WI38 (cell line): Measurements from ENCODE around the gene C6orf89.
A peak's percentile ranks its signal among the peaks of the same experiment; 100 is the strongest.
"Not testable (repeated sequence)": the region's sequence is repeated elsewhere in the genome, so short reads cannot be mapped to it uniquely, and the experiment has no call there.

Experiments
- H3K4me3 ChIP-seq: 2 replicates; pipeline ENCODE4 v1.5.1; 2011; ENCODE audit warnings: low read depth, mild to moderate bottlenecking, control low read depth, low read length
- CTCF ChIP-seq: IDR thresholded peaks from 2 replicates; pipeline ENCODE4 v1.5.1; 2012; ENCODE audit warnings: low read depth, mild to moderate bottlenecking, control low read depth, low read length

C6orf89 gene

GRCh38 chr6:36890112-36890663 lies 4.4 kb downstream of the C6orf89 start:
- H3K4me3 ChIP-seq, result no peak overlapping the region
- no peak for TF ChIP-seq CTCF

GRCh38 chr6:36891153-36891552 lies 5.4 kb downstream of the C6orf89 start:
- not testable (repeated sequence) for H3K4me3 ChIP-seq

- H3K4me3 ChIP-seq, result no peak overlapping the region
- TF ChIP-seq CTCF, result no peak
Observed at GRCh38 chr6:36893976-36894932, 8.5 kb downstream of the C6orf89 start.

- H3K4me3 ChIP-seq, result no peak overlapping the region
- no peak for TF ChIP-seq CTCF
Observed at GRCh38 chr6:36897609-36898008, 11.9 kb downstream of the C6orf89 start.

GRCh38 chr6:36904114-36904513 lies 18.4 kb downstream of the C6orf89 start:
- TF ChIP-seq CTCF, result no peak
- 0 out of 2 replicates have a peak overlapping the region, but pooled peaks have one; percentile 15 for H3K4me3 ChIP-seq

GRCh38 chr6:36904851-36905393 lies 19.2 kb downstream of the C6orf89 start:
- H3K4me3 ChIP-seq, result no peak overlapping the region
- no peak for TF ChIP-seq CTCF

- TF ChIP-seq CTCF, result no peak
- no peak overlapping the region for H3K4me3 ChIP-seq
Observed at GRCh38 chr6:36906539-36907325, 21.0 kb downstream of the C6orf89 start.
